Mucosa of descending colon (tissue), 3 donors: ENCODE data around the gene TIPARP. TPM values are rescaled to one million over a fixed set of nuclear protein-coding genes. Genes with fewer than 3 reads are reported as not detected.
"Not testable (repeated sequence)": the region's sequence is repeated elsewhere in the genome, so short reads cannot be mapped to it uniquely, and the experiment has no call there.

Source experiments
- ATAC-seq: fragments of 200-7000 bp; cut with Tn5 transposase; one replicate; pipeline ENCODE4 v1.9.1; 2020; ENCODE audit warnings: mild to moderate bottlenecking, moderate library complexity
- DNase-seq, 3 donors: peaks; one replicate each; pipeline ENCODE4 v3.0.0-alpha.2; 2020
- H3K36me3 ChIP-seq: fragments of 200-600 bp; one replicate; pipeline ENCODE4 v1.8.0; 2021; ENCODE audit warnings: low read depth, mild to moderate bottlenecking
- H3K4me1 ChIP-seq: fragments of 200-600 bp; one replicate; pipeline ENCODE4 v1.8.0; 2021; ENCODE audit warnings: low read depth, mild to moderate bottlenecking
- H3K4me3 ChIP-seq: fragments of 200-600 bp; one replicate; pipeline ENCODE4 v1.8.0; 2021; ENCODE audit warnings: mild to moderate bottlenecking
- H3K9me3 ChIP-seq: fragments of 200-600 bp; one replicate; pipeline ENCODE4 v1.8.0; 2021; ENCODE audit warnings: mild to moderate bottlenecking
- CTCF ChIP-seq: fragments of 200-600 bp; IDR thresholded peaks from one replicate; pipeline ENCODE4 v1.8.0; 2022; ENCODE audit warnings: antibody characterized with exemption, mild to moderate bottlenecking
- intact Hi-C, 2 donors: fragments of 100-400 bp; cut with DNase I in 1 of 2; cut with micrococcal nuclease in 1 of 2; formaldehyde crosslinking; loops; one replicate each; pipeline versions ENCODE4 v1.11.0 to v1.11.1; 2022; cut with DNase I, micrococcal nuclease
- total RNA-seq, 3 donors: library from RNA; stranded (reverse); fragmentation: NEBNext Ultra II Directional in 2 of 3; extraction: Animal tissue kit (Norgen Biotek cat#: 25700) in 2 of 3; gene quantifications; one replicate each; pipeline versions ENCODE4 v1.2.1 to v1.2.4, GENCODE V29; 2021 to 2023
- donor health status: DM: no; HTN: no; CAD: no; lungs with moderate emphysema.
- donor health status: DM: no; HTN: no; CAD: no.
- donor health status: DM: no; HTN: yes; CAD: no.

Gene TIPARP
- total RNA-seq, 3 donors from 2014 or later: 26.4 to 28.6 (median 26.7) TPM

DNA sequence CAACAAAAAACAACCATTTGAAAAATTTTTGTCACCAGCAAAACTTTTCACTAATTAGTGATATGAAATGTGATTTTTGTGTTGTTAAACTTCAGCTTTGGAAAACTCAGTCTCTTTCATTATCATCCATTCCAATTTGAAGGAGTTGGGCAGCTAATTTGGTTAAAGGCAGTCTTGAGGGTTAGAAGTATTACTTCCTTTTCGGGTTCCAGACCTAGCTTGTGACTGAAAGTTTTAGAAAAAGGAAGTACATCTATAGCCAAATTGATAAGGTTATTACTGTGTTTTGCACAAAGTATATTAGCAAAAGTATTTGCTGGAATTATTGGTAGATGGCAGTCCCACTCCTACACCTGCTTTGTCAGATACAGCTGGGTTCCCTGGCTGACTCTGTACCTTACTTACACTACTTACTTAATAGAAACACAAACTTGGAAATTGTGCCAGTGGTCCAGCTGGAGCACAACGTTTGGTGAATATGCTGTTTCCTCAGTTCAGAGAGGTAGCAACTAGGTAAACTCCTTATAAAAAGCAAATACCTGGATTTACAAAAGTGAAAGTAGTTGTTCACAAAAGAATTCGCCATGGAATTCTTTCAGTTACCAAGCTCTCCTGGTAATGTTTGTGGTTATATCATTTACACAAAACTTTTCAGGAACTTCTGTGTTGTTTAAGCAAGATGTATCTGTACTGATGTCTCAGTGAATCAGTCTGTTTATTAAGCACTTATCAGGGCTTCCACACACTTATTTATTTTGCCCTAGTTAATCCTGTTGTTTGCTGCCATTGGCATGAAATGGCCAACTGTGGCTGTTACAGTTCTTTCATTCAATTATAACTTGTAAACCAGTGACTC is 31.6 kb downstream of the TIPARP start:
- TF ChIP-seq CTCF: no peak
- Histone ChIP-seq H3K4me3 (no peak overlapping the region), H3K9me3 (no peaks in the 10 kb centered on the region), H3K36me3 (peaks cover 9% of the 10 kb centered on the region), H3K4me1 (peaks cover 9% of the 10 kb centered on the region)
- ATAC-seq (no peak), DNase-seq (no peak)
- intact Hi-C loops: no loop called here

DNA sequence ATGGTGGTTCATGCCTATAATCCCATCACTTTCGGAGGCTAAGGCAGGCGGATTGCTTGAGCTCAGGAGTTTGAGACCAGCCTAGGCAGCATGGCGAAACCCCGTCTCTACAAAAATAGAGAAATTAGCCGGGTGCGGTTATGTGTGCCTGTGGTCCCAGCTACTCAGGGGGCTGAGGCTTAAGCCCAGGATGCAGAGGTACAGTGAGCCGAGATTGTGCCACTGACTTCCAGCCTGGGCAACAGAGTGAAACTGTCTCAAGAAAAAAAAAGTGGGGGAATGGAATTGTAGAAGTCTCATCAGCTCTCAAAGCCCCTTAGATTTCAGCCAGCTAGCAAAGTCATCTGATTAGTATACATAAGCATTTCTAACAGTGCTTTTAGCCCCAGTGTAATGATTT is 33.2 kb downstream of the TIPARP start:
- Histone ChIP-seq H3K9me3 (no peaks in the 10 kb centered on the region), H3K36me3 (peaks cover 9% of the 10 kb centered on the region), H3K4me3 (no peak overlapping the region), H3K4me1 (peaks cover 9% of the 10 kb centered on the region)
- DNase-seq (no peak), ATAC-seq (no peak)
- intact Hi-C loops: no loop called here
- TF ChIP-seq CTCF: no peak

- ATAC-seq: no peak
- intact Hi-C loops: no loop called here
- Histone ChIP-seq H3K4me1 (no peaks in the 10 kb centered on the region), H3K9me3 (no peaks in the 10 kb centered on the region), H3K36me3 (peaks cover 9% of the 10 kb centered on the region), H3K4me3 (no peak overlapping the region)
- no peak for DNase-seq
- TF ChIP-seq CTCF: no peak
Observed at GRCh38 chr3:156710429-156710828, 36.0 kb downstream of the TIPARP start.

- Histone ChIP-seq H3K4me1 (no peaks in the 10 kb centered on the region), H3K4me3 (no peak overlapping the region), H3K36me3 (peaks cover 4% of the 10 kb centered on the region), H3K9me3 (no peaks in the 10 kb centered on the region)
- ATAC-seq (no peak), DNase-seq (no peak)
- intact Hi-C loops: no loop called here
- TF ChIP-seq CTCF: no peak
Observed at GRCh38 chr3:156711113-156711512, 36.7 kb downstream of the TIPARP start.

DNA sequence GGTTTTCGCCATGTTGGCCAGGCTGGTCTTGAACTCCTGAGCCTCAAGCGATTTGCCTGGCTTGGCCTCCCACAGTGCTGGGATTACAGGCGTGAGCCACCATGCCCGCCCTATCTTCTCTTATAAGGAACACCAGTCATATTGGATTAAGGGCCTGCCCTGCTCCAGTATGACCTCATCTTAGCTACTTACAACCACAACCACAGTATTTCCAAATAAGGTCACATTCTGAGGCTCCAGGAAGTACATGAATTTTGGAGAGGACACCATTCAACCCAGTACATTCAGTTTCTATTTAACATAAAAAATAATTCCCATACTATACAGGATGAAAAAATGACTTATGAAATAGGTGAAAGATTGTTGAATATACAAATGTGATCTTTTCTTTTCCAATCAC is 37.6 kb downstream of the TIPARP start:
- intact Hi-C loops, H3K4me1 ChIP-seq, H3K36me3 ChIP-seq, DNase-seq, H3K9me3 ChIP-seq, H3K4me3 ChIP-seq: not testable (repeated sequence)
- peak; percentile 71 for ATAC-seq

DNA sequence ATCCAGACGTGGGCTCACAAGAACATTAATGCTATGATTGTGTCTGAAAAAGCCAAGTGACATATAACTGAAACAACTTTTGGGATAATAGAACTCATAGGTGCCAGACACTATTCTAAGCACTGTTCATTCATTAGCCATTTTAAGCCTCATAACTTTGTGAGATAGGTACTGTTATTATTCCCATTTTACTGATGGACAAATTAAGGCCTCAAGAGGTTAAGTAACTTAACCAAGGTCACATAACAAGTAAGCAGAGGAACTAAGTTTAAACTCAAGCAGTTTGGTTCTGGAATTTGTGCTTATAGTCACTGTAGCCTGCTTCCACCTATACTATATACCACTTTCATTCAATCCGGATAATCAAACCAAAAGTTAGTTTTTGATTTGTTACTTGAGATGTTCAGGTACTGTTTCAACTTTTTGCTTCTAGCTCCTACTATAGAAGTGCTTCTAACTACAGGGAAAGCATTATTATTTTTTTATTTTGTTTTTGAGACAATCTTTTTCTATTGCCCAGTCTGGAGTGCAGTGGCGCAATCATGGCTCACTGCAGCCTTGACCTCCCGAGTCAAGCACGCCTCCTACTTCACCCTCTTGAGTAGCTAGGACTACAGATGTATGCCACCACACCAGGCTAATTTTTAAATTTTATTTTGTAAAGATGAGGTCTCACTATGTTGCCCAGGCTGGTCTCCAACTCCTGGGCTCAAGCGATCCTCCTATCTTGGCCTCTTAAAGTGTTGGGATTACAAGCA is 41.9 kb downstream of the TIPARP start:
- H3K36me3 ChIP-seq: no peaks in the 10 kb centered on the region
- no peak for TF ChIP-seq CTCF
- intact Hi-C loops: no loop called here
- DNase-seq (no peak), ATAC-seq (no peak)
- no peaks in the 10 kb centered on the region for H3K4me1 ChIP-seq
- no peak overlapping the region for H3K4me3 ChIP-seq
- no peaks in the 10 kb centered on the region for H3K9me3 ChIP-seq
